Loucy (cell line): ENCODE results near the gene GZF1.

Experiments
- H2AFZ ChIP-seq: fragments of 200-600 bp; sonication (generic); 2 replicates; pipeline ENCODE4 v1.6.0; 2016; ENCODE audit warnings: antibody characterized with exemption, mild to moderate bottlenecking, low read length, moderate library complexity
- H3F3A ChIP-seq: fragments of 200-600 bp; 2 replicates; pipeline ENCODE4 v1.6.0; 2016; ENCODE audit warnings: antibody characterized with exemption, low read depth, mild to moderate bottlenecking
- H3K27me3 ChIP-seq: fragments of 200-600 bp; sonication (generic); 2 replicates; pipeline ENCODE4 v1.6.1; 2014; ENCODE audit warnings: low read length, mild to moderate bottlenecking; ENCODE audit not compliant: insufficient read depth, poor library complexity, severe bottlenecking
- H3K36me3 ChIP-seq: fragments of 200-600 bp; sonication (generic); 2 replicates; pipeline ENCODE4 v1.6.1; 2016; ENCODE audit warnings: low read length; ENCODE audit not compliant: insufficient read depth
- H3K4me1 ChIP-seq: fragments of 200-600 bp; sonication (generic); 2 replicates; pipeline ENCODE4 v1.5.1; 2014; ENCODE audit warnings: low read length, mild to moderate bottlenecking; ENCODE audit not compliant: insufficient read depth, poor library complexity, severe bottlenecking
- H3K4me2 ChIP-seq: fragments of 200-600 bp; sonication (generic); 2 replicates; pipeline ENCODE4 v1.6.0; 2014; ENCODE audit warnings: antibody characterized with exemption, low read length, low read depth, mild to moderate bottlenecking; ENCODE audit not compliant: poor library complexity, severe bottlenecking
- H3K4me3 ChIP-seq: fragments of 200-600 bp; sonication (generic); 2 replicates; pipeline ENCODE4 v1.5.1; 2014; ENCODE audit warnings: low read length, mild to moderate bottlenecking, mixed read lengths; ENCODE audit not compliant: poor library complexity, severe bottlenecking
- H3K79me2 ChIP-seq: fragments of 200-600 bp; sonication (generic); 2 replicates; pipeline ENCODE4 v1.6.1; 2014; ENCODE audit warnings: low read length; ENCODE audit not compliant: insufficient read depth
- H3K9ac ChIP-seq: fragments of 200-600 bp; sonication (generic); 2 replicates; pipeline ENCODE4 v1.6.0; 2014; ENCODE audit warnings: mild to moderate bottlenecking, low read depth, low read length, moderate library complexity; ENCODE audit not compliant: poor library complexity, severe bottlenecking
- H3K9me2 ChIP-seq: fragments of 200-600 bp; sonication (generic); replicated peaks from 2 replicates; pipeline ENCODE4 v1.6.1; 2016; ENCODE audit warnings: low read depth, low read length, mixed read lengths
- H3K9me3 ChIP-seq: fragments of 200-600 bp; sonication (generic); 2 replicates; pipeline ENCODE4 v1.6.1; 2014; ENCODE audit warnings: mild to moderate bottlenecking, antibody characterized with exemption, low read length, low read depth; ENCODE audit not compliant: insufficient read depth
- H4K20me1 ChIP-seq: fragments of 200-600 bp; sonication (generic); 2 replicates; pipeline ENCODE4 v1.6.0; 2014; ENCODE audit warnings: antibody characterized with exemption, low read length, mild to moderate bottlenecking; ENCODE audit not compliant: insufficient read depth, poor library complexity, severe bottlenecking
- CTCF ChIP-seq: fragments of 200-600 bp; sonication (generic); conservative IDR thresholded peaks from 2 replicates; pipeline ENCODE4 v1.5.1; 2014; ENCODE audit warnings: mild to moderate bottlenecking, antibody characterized with exemption, low read length
- EZH2phosphoT487 ChIP-seq: fragments of 200-600 bp; IDR thresholded peaks from 2 replicates; pipeline ENCODE4 v1.6.1; 2018; ENCODE audit warnings: antibody characterized with exemption, mild to moderate bottlenecking, moderate library complexity, borderline replicate concordance

The GZF1 gene

GRCh38 chr20:23415959-23416583 lies 54.1 kb downstream of the GZF1 start:
- Histone ChIP-seq H3K4me3 (peak overlapping the region; percentile 20), H4K20me1 (peaks cover 55% of the 10 kb centered on the region), H3F3A (peaks cover 3% of the 10 kb centered on the region; the same call in 1 of the 2 replicates), H2AFZ (no peak overlapping the region), H3K9me2 (no peaks in the 10 kb centered on the region), H3K4me2 (peak overlapping the region; percentile 37), H3K79me2 (peaks cover 84% of the 10 kb centered on the region), H3K36me3 (no peaks in the 10 kb centered on the region), H3K9ac (no peak overlapping the region), H3K4me1 (peaks cover 51% of the 10 kb centered on the region), H3K9me3 (no peaks in the 10 kb centered on the region), H3K27me3 (no peaks in the 10 kb centered on the region)
- TF ChIP-seq CTCF (no peak), EZH2phosphoT487 (no peak)

- H3K36me3 ChIP-seq, result no peaks in the 10 kb centered on the region
- H3K27me3 ChIP-seq, result no peaks in the 10 kb centered on the region
- H3K9me2 ChIP-seq, result no peaks in the 10 kb centered on the region
- peak overlapping the region; percentile 86 for H3K4me2 ChIP-seq
- TF ChIP-seq CTCF, result no peak
- TF ChIP-seq EZH2phosphoT487, result no peak
- H3K4me1 ChIP-seq, result peaks cover 56% of the 10 kb centered on the region
- peaks cover 47% of the 10 kb centered on the region for H4K20me1 ChIP-seq
- no peaks in the 10 kb centered on the region for H3K9me3 ChIP-seq
- H3K4me3 ChIP-seq, result peak overlapping the region; percentile 16
- no peak overlapping the region for H2AFZ ChIP-seq
- peak overlapping the region; percentile 1 for H3K9ac ChIP-seq
- peaks cover 68% of the 10 kb centered on the region for H3K79me2 ChIP-seq
- peaks cover 8% of the 10 kb centered on the region; the same call in 1 of the 2 replicates for H3F3A ChIP-seq
Observed at GRCh38 chr20:23417861-23418260, 55.9 kb downstream of the GZF1 start.

- H3K4me1 ChIP-seq, result peaks cover 58% of the 10 kb centered on the region
- H2AFZ ChIP-seq, result no peak overlapping the region
- H3K4me3 ChIP-seq, result peak overlapping the region; percentile 91
- TF ChIP-seq CTCF (no peak), EZH2phosphoT487 (no peak)
- H3K36me3 ChIP-seq, result no peaks in the 10 kb centered on the region
- peak overlapping the region; percentile 93 for H3K9ac ChIP-seq
- no peaks in the 10 kb centered on the region for H3K27me3 ChIP-seq
- peaks cover 37% of the 10 kb centered on the region for H4K20me1 ChIP-seq
- no peaks in the 10 kb centered on the region for H3K9me3 ChIP-seq
- peak overlapping the region; percentile 86 for H3K4me2 ChIP-seq
- peaks cover 55% of the 10 kb centered on the region for H3K79me2 ChIP-seq
- no peaks in the 10 kb centered on the region for H3K9me2 ChIP-seq
- H3F3A ChIP-seq, result peaks cover 8% of the 10 kb centered on the region; the same call in 1 of the 2 replicates
Observed at GRCh38 chr20:23419657-23419994, 57.6 kb downstream of the GZF1 start.
